ENCODE data around the gene NOL3.
A peak's percentile ranks its signal among the peaks of the same experiment; 100 is the strongest.

GRCh38 chr16:67170949-67171649, 761 bp downstream of the NOL3 start:
- TF ChIP-seq CTCF (IDR thresholded peaks at IDR 0.05) (no peak), POLR2A (IDR thresholded peaks at IDR 0.05) (peak in 1 of 2 donors; percentile 0)
